Progenitor cell of endocrine pancreas (in vitro differentiated cells): ENCODE results near the gene TMEM181. TPM values are rescaled to one million over a fixed set of nuclear protein-coding genes. Genes with fewer than 3 reads are reported as not detected.
"Not testable (repeated sequence)": the region's sequence is repeated elsewhere in the genome, so short reads cannot be mapped to it uniquely, and the experiment has no call there.

Experiments
- DNase-seq: peaks from one replicate; pipeline ENCODE4 v3.0.0; 2021; ENCODE audit warnings: low spot score; ENCODE audit not compliant: unreplicated experiment
- H3K27ac Mint-ChIP-seq: 2 replicates; pipeline ENCODE4 v1.8.0; 2021; ENCODE audit warnings: mild to moderate bottlenecking, moderate library complexity, mixed read lengths
- H3K27me3 Mint-ChIP-seq: 2 replicates; pipeline ENCODE4 v1.8.0; 2021; ENCODE audit warnings: mixed read lengths
- H3K36me3 Mint-ChIP-seq: 2 replicates; pipeline ENCODE4 v1.8.0; 2022; ENCODE audit warnings: mixed read lengths; ENCODE audit not compliant: insufficient read depth
- H3K4me1 Mint-ChIP-seq: 2 replicates; pipeline ENCODE4 v1.8.0; 2021; ENCODE audit warnings: low read depth, mixed read lengths
- H3K4me3 Mint-ChIP-seq: 2 replicates; pipeline ENCODE4 v1.8.0; 2021; ENCODE audit warnings: low read depth, mild to moderate bottlenecking, moderate library complexity, mixed read lengths
- H3K9me3 Mint-ChIP-seq: 2 replicates; pipeline ENCODE4 v1.8.0; 2021; ENCODE audit warnings: low read depth, mixed read lengths
- CTCF ChIP-seq: fragments of 200-600 bp; sonication (generic); IDR thresholded peaks from one replicate; pipeline ENCODE4 v1.5.0; 2021; ENCODE audit warnings: antibody characterized with exemption, mild to moderate bottlenecking; ENCODE audit not compliant: unreplicated experiment
- total RNA-seq: library from RNA; stranded (reverse); gene quantifications from 2 replicates; pipeline ENCODE4 v1.2.1, GENCODE V29; 2021

TMEM181 gene
- total RNA-seq, 1 donor from 2014 or later: 33.9 TPM

DNA sequence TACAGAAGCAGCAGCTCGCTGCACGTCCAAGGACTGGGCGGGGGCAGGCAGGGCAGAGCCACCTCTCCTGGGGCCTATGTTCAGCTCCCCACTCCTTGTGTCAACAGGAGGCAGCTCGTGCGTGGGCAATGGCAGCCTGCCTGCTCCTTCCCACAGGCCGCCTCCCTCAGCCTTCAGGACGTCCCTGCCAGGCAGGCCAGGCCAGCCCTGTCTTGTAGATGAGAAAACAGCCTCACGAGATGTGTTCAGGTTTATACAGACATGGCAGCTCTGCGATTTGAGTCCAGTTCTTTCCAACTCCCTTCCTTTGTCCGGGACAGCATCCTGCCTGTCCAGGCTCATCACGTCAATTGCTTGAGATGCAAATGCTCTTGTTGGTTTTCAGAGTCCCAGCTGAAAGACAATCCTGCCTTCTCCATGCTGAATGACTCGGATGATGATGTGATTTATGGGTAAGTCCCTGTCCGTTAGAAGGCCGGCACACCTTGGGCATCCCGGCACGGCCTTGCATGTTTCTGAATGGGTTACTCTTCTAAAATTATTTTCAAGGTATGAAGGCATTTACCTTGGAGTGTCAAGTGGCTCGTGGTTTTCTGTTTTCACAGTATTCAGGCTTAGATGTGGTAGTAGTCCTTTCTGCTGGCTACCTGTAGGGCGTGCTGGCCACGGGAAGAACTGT lies 71.2 kb downstream of the TMEM181 start:
- Mint-ChIP-seq H3K27me3 (no peaks in the 10 kb centered on the region), H3K4me1 (peaks cover 4% of the 10 kb centered on the region), H3K36me3 (peaks cover 32% of the 10 kb centered on the region), H3K4me3 (no peak overlapping the region), H3K9me3 (no peaks in the 10 kb centered on the region), H3K27ac (no peak overlapping the region)
- no peak for DNase-seq
- TF ChIP-seq CTCF: no peak

- no peak overlapping the region for H3K4me3 Mint-ChIP-seq
- H3K27ac Mint-ChIP-seq: peak overlapping the region; percentile 19
- no peak for DNase-seq
- no peaks in the 10 kb centered on the region for H3K9me3 Mint-ChIP-seq
- H3K27me3 Mint-ChIP-seq: no peaks in the 10 kb centered on the region
- H3K36me3 Mint-ChIP-seq: peaks cover 31% of the 10 kb centered on the region
- H3K4me1 Mint-ChIP-seq: peaks cover 4% of the 10 kb centered on the region
- TF ChIP-seq CTCF: no peak
Measured at GRCh38 chr6:158631678-158632537, 72.0 kb downstream of the TMEM181 start.

DNA sequence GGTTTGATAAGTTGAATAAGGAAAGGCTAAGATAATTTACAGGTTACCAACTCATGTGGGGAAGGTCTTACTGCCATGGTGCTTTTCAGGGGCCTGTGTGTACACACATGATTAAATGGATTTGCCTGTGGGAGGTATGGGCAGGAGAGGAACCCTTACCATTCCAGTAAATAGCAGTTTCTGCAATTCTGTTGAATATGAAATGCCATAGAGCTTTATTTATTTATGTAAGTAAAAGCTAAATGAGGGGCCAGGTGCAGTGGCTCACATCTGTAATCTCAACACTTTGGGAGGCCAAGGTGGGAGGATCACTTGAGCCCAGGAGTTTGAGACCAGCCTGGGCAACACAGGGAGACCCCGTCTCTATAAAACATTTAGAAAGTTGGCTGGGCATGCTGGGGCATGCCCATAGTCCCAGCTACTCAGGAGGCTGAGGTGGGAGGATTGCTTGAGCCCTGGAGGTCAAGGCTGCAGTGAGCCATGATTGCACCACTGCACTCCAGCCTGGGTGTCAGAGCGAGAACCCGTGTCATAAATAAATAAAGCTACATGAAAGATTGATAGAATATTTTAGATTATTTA lies 72.7 kb downstream of the TMEM181 start:
- not testable (repeated sequence) for H3K27me3 Mint-ChIP-seq, H3K4me1 Mint-ChIP-seq, DNase-seq, H3K9me3 Mint-ChIP-seq, H3K4me3 Mint-ChIP-seq
- peak overlapping the region; percentile 19 for H3K27ac Mint-ChIP-seq
- peaks cover 29% of the 10 kb centered on the region for H3K36me3 Mint-ChIP-seq

DNA sequence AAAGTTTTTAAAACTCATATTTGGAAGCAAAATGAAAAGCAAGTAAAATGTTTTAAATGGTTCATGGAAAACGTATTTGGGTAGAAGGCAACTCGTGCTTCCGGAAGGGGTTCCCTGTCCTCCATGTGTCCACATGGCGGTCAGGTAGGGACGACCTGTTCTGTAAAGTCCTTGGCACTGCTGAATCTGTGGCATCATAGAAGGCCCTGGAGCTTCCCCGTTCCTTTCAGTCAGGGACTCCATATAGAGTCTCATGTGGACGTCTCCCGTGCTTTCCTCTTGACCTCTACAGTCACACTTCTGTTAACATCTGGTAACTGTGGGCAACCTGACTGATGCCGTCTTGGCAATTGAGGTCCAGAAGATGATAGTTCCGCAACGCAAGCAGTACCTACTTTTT lies 73.2 kb downstream of the TMEM181 start:
- no peak for DNase-seq
- Mint-ChIP-seq H3K4me1 (peaks cover 4% of the 10 kb centered on the region), H3K27me3 (no peaks in the 10 kb centered on the region), H3K36me3 (peaks cover 29% of the 10 kb centered on the region), H3K9me3 (no peaks in the 10 kb centered on the region), H3K27ac (no peak overlapping the region), H3K4me3 (no peak overlapping the region)
- TF ChIP-seq CTCF: no peak

GRCh38 chr6:158634695-158635426 lies 75.0 kb downstream of the TMEM181 start:
- DNase-seq: no peak
- no peak overlapping the region for H3K27ac Mint-ChIP-seq
- peaks cover 26% of the 10 kb centered on the region for H3K36me3 Mint-ChIP-seq
- peaks cover 3% of the 10 kb centered on the region for H3K4me1 Mint-ChIP-seq
- TF ChIP-seq CTCF: no peak
- no peak overlapping the region for H3K4me3 Mint-ChIP-seq
- no peaks in the 10 kb centered on the region for H3K9me3 Mint-ChIP-seq
- no peaks in the 10 kb centered on the region for H3K27me3 Mint-ChIP-seq
